Hepatocyte (in vitro differentiated cells): ENCODE data around the gene ATP1A4.

Experiments
- CTCF ChIP-seq: fragments of 200-600 bp; sonication (generic); IDR thresholded peaks from 2 replicates; pipeline ENCODE4 v1.5.1; 2016; ENCODE audit warnings: antibody characterized with exemption, mild to moderate bottlenecking; ENCODE audit not compliant: poor library complexity
- EZH2 ChIP-seq: fragments of 200-600 bp; sonication (generic); IDR thresholded peaks from 2 replicates; pipeline ENCODE4 v1.6.1; 2016; ENCODE audit warnings: antibody characterized with exemption, mild to moderate bottlenecking, borderline replicate concordance
- EZH2phosphoT487 ChIP-seq: fragments of 200-600 bp; sonication (generic); IDR thresholded peaks from one replicate; pipeline ENCODE4 v1.6.1; 2018; ENCODE audit warnings: antibody characterized with exemption, mild to moderate bottlenecking, low read depth, moderate library complexity; ENCODE audit not compliant: unreplicated experiment, severe bottlenecking

GRCh38 chr1:160117300-160117699 lies 34.1 kb upstream of the ATP1A4 start:
- TF ChIP-seq CTCF, result no peak
- no peak for TF ChIP-seq EZH2phosphoT487
- no peak for TF ChIP-seq EZH2
